ENCODE measurements around the gene CPD. TPM values are rescaled to one million over a fixed set of nuclear protein-coding genes. Genes with fewer than 3 reads are reported as not detected.

The CPD gene
- total RNA-seq, 4 donors from 2014 or later = 38.5 to 112 (median 60.3) TPM

- no peaks in the 10 kb centered on the region for H3K4me1 ChIP-seq
- H3K27me3 ChIP-seq = no peaks in the 10 kb centered on the region
Measured at GRCh38 chr17:30391534-30391933, 12.8 kb downstream of the CPD start.

GRCh38 chr17:30393491-30393890, 14.8 kb downstream of the CPD start:
- Histone ChIP-seq H3K4me1 (no peaks in the 10 kb centered on the region), H3K27ac (no peak overlapping the region), H3K9me3 (no peaks in the 10 kb centered on the region), H3K4me3 (no peak overlapping the region), H3K27me3 (no peaks in the 10 kb centered on the region), H3K36me3 (peaks cover 0 to 15% (median 0%) of the 10 kb centered on the region in 3 donors)
- 96 to 98% methylated on average over 4 of the region's 4 CpGs for WGBS, 2 donors
- TF ChIP-seq POLR2A (IDR thresholded peaks at IDR 0.05) (no peak), EP300 (IDR thresholded peaks at IDR 0.05) (no peak)
- TF ChIP-seq, protein P1, sequence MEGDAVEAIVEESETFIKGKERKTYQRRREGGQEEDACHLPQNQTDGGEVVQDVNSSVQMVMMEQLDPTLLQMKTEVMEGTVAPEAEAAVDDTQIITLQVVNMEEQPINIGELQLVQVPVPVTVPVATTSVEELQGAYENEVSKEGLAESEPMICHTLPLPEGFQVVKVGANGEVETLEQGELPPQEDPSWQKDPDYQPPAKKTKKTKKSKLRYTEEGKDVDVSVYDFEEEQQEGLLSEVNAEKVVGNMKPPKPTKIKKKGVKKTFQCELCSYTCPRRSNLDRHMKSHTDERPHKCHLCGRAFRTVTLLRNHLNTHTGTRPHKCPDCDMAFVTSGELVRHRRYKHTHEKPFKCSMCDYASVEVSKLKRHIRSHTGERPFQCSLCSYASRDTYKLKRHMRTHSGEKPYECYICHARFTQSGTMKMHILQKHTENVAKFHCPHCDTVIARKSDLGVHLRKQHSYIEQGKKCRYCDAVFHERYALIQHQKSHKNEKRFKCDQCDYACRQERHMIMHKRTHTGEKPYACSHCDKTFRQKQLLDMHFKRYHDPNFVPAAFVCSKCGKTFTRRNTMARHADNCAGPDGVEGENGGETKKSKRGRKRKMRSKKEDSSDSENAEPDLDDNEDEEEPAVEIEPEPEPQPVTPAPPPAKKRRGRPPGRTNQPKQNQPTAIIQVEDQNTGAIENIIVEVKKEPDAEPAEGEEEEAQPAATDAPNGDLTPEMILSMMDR (IDR thresholded peaks at IDR 0.05) = no peak
- no peak for DNase-seq (ENCODE audit: low spot score in 2 of 2)

More at GRCh38 chr17:30391534-30391933, 12.8 kb downstream of the CPD start:
- Histone ChIP-seq H3K4me3 (no peak overlapping the region), H3K36me3 (peaks cover 0 to 33% (median 3%) of the 10 kb centered on the region in 3 donors), H3K9me3 (no peaks in the 10 kb centered on the region), H3K27ac (no peak overlapping the region)
- TF ChIP-seq, protein P1 (IDR thresholded peaks at IDR 0.05) = no peak
- TF ChIP-seq EP300 (IDR thresholded peaks at IDR 0.05) = no peak
- TF ChIP-seq POLR2A (IDR thresholded peaks at IDR 0.05) = no peak
- 93 to 95% methylated on average over 2 of the region's 2 CpGs for WGBS, 2 donors
- no peak for DNase-seq (ENCODE audit: low spot score in 2 of 2)

DNA sequence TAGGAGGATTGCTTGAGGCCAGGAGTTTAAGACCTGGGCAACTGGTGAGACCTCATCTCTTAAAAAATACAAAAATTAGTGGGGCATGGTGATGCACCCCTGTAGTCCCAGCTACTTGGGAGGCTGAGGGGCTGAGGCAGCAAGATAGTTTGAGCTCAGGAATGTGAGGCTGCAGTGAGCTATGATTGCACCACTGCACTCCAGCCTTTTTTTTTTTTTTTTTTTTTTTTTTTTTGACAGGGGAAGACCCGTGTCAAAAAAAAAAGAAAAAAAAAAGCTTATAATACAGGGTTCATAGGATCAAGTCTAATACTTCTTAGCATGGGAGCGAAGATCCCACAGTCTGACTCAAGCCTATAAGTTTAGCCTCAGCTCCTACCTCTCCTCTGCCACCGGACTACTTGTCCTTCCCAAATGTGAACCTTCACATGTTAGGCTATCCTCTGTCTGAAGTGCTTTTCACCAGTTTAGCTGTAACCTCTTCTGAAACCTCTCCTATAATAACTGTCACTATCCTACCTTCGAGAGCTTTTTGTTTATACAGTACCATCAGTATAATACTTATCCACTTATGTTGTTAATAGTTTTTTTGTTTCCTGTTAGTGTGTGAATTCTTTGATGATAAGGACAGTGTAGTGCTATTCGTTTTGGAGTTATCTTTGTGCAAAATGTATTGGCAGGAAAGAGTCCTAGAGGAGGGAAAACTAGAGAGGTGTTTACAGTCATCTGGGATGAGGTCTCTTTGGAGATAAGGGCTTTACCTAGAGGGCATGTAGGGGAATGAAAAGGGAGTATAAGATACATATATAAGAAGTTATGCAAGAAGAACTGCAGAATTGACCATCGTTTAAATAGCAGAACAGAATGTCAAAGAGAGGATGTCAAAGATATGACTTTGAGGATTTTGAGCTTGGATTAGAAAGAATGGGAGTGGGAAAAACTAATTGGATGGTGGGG, 15.5 kb downstream of the CPD start:
- Histone ChIP-seq H3K27me3 (no peaks in the 10 kb centered on the region), H3K4me1 (no peaks in the 10 kb centered on the region), H3K4me3 (no peak overlapping the region), H3K9me3 (no peaks in the 10 kb centered on the region), H3K27ac (no peak overlapping the region), H3K36me3 (peaks cover 0 to 10% (median 0%) of the 10 kb centered on the region in 3 donors)
- no peak for DNase-seq (ENCODE audit: low spot score in 2 of 2)
- TF ChIP-seq, protein P1 (IDR thresholded peaks at IDR 0.05) = no peak
- TF ChIP-seq EP300 (IDR thresholded peaks at IDR 0.05) = no peak
- TF ChIP-seq POLR2A (IDR thresholded peaks at IDR 0.05) = no peak
- 75% methylated on average over 6 of the region's 6 CpGs for WGBS, 2 donors

DNA sequence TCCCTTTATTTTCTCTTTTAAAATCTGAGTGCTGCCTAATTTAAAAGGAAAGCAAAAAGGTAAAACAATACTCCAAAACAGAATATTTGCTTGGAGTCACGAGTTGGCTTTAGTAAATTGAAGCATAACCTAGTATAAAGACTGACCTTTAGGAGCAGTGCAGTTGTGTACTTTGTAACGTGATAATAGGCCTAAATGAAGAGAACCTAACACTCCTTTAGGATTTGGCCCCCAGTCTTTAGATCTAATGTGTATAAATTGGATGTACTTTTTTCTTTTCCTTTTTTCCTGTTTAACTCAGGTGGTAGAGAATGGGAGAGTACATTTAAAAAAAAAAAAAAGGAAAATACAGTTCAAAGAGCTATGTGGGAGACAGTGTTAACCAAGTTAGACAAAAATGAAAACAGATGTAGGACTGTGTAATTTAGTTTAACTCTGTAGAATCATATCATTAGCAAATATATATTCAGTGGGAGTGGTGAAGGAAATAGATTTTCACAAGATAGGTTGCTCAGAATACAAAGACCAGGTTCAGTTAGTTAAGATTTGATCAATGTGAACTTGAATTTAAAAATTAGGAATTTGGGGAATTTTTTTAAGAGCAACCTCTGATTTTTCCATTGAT, 16.8 kb downstream of the CPD start:
- TF ChIP-seq EP300 (IDR thresholded peaks at IDR 0.05) (no peak), POLR2A (IDR thresholded peaks at IDR 0.05) (no peak)
- TF ChIP-seq, protein P1 (IDR thresholded peaks at IDR 0.05) = no peak
- no peak overlapping the region for H3K4me3 ChIP-seq
- no peak overlapping the region for H3K27ac ChIP-seq
- peaks cover 0 to 2% (median 0%) of the 10 kb centered on the region in 3 donors for H3K36me3 ChIP-seq
- WGBS, 2 donors = 51 to 64% methylated on average over 2 of the region's 2 CpGs
- DNase-seq (ENCODE audit: low spot score in 2 of 2) = no peak
- H3K9me3 ChIP-seq = no peaks in the 10 kb centered on the region
- no peaks in the 10 kb centered on the region for H3K27me3 ChIP-seq
- no peaks in the 10 kb centered on the region for H3K4me1 ChIP-seq

DNA sequence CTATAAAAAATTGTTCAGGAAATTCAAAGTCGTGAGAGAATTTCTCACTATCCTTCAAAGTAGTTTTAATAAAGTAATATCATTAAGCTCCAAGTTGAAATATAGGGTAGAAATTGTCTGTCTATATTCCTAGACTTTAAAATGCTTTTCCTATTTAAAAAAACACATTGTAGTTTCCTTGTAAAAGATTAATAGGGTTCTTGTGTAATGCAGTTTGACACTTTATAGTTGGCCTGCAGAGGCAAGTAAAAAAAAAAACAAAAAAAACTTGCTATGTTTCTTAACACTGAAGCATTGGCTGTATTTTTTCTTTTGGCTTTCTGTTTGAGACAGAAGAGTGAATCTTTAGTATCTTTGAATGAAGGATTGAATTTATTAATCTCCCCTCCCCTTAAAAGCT, 17.4 kb downstream of the CPD start:
- Histone ChIP-seq H3K4me3 (no peak overlapping the region), H3K36me3 (no peaks in the 10 kb centered on the region), H3K27me3 (no peaks in the 10 kb centered on the region), H3K27ac (no peak overlapping the region), H3K4me1 (no peaks in the 10 kb centered on the region), H3K9me3 (no peaks in the 10 kb centered on the region)
- TF ChIP-seq, protein P1 (IDR thresholded peaks at IDR 0.05) = no peak
- no peak for TF ChIP-seq EP300 (IDR thresholded peaks at IDR 0.05)
- no peak for TF ChIP-seq POLR2A (IDR thresholded peaks at IDR 0.05)
- WGBS, 2 donors = 81 to 84% methylated on average over 1 of the region's 1 CpG
- DNase-seq (ENCODE audit: low spot score in 2 of 2) = no peak

All from tibial nerve (tissue), 4 donors.